Stimulated activated CD8-positive, alpha-beta memory T cell treated with anti-CD3 and anti-CD28 coated beads, Interleukin-12 subunit alpha, Interleukin-12 subunit beta, amount 100 ng/mL, for 1 hour (primary cell): ENCODE data around the gene OSCAR.
A peak's percentile ranks its signal among the peaks of the same experiment; 100 is the strongest.
"Not testable (repeated sequence)": the region's sequence is repeated elsewhere in the genome, so short reads cannot be mapped to it uniquely, and the experiment has no call there.

Experiments used
- DNase-seq: peaks from one replicate; pipeline ENCODE4 v3.0.0-alpha.2; 2020; ENCODE audit warnings: low read depth

OSCAR gene

DNA sequence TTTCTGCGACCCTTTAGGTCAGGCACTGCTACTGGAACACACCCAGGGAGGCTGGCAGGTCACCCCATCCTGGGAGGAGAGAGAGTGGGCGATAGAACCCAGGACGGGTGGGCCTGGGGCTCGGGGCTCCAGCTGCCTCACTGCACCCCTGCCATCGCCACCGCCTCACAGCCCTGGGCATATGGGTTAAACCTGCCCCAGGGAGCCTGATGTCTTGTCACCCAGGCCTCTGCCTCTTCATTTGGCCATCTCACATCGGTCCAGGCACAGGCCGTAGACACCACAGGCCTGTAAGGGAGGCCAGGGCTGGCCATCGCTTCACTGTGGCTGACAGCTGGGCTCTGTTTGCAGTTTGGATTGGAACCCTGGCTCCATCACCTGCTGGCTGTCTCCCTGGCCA lies 25.1 kb upstream of the OSCAR start:
- DNase-seq: no peak

DNA sequence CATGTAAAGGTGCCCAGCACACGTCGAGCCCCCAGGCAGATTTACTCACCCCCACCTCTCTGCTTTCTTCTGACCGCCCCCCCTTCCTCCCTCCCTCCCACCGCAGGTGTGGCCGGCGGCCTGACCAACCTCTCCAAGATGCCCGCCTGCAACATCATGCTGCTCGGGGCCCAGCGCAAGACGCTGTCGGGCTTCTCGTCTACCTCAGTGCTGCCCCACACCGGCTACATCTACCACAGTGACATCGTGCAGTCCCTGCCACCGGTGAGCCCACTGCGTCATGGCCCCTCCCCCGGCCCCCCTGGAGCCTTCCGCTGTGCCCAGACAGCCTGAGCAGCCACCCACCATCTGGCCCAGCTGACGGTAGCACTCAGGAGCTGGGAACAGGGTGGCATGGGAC lies 23.8 kb upstream of the OSCAR start:
- DNase-seq: no peak

DNA sequence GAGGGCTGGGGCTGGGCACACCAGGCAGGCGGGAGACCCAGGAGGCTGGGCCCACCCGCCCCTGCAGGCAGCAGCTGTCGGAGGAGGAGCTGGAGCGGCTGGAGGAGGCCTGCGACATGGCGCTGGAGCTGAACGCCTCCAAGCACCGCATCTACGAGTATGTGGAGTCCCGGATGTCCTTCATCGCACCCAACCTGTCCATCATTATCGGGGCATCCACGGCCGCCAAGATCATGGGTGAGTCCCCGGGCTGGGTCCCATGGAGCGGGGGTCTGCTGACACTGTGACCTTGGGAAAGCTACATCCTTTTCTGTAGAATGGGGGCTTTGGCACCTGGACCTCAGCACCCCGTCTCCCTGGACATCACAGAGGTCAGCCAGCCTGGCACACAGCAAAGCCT lies 23.1 kb upstream of the OSCAR start:
- DNase-seq: no peak

GRCh38 chr19:54121259-54121658 lies 20.7 kb upstream of the OSCAR start:
- no peak for DNase-seq

GRCh38 chr19:54115109-54116063 lies 14.8 kb upstream of the OSCAR start, which contains the start of the genes PRPF31 and TFPT:
Gene PRPF31 (plus strand): TSS chr19:54115754. CDS start chr19:54118279, 2,525 bp downstream.
Gene TFPT (minus strand): TSS chr19:54115657. CDS start chr19:54115269, 388 bp downstream.
- peak; percentile 96 for DNase-seq

GRCh38 chr19:54114340-54115108 lies 13.9 kb upstream of the OSCAR start:
- no peak for DNase-seq

- DNase-seq: no peak
These were observed 9.0 kb upstream of the OSCAR start for GRCh38 chr19:54109651-54110050.

GRCh38 chr19:54108496-54108895 lies 7.9 kb upstream of the OSCAR start:
- no peak for DNase-seq

- DNase-seq: no peak
These were observed 7.4 kb upstream of the OSCAR start for GRCh38 chr19:54107876-54108490.

GRCh38 chr19:54106716-54107115 lies 6.1 kb upstream of the OSCAR start:
- DNase-seq: no peak

- no peak for DNase-seq
These were observed 5.2 kb upstream of the OSCAR start for GRCh38 chr19:54105796-54106195.

GRCh38 chr19:54104998-54105715 lies 4.6 kb upstream of the OSCAR start:
- no peak for DNase-seq

- peak; percentile 96 for DNase-seq
These were observed 2.0 kb upstream of the OSCAR start, which contains the start of gene NDUFA3 for GRCh38 chr19:54102421-54103169. Gene NDUFA3 (plus strand): TSS chr19:54102855. CDS start chr19:54102879, 24 bp downstream.

- DNase-seq: not testable (repeated sequence)
These were observed 724 bp downstream of the OSCAR start for GRCh38 chr19:54099903-54100255.

- no peak for DNase-seq
These were observed 1.3 kb downstream of the OSCAR start for GRCh38 chr19:54099190-54099902.

DNA sequence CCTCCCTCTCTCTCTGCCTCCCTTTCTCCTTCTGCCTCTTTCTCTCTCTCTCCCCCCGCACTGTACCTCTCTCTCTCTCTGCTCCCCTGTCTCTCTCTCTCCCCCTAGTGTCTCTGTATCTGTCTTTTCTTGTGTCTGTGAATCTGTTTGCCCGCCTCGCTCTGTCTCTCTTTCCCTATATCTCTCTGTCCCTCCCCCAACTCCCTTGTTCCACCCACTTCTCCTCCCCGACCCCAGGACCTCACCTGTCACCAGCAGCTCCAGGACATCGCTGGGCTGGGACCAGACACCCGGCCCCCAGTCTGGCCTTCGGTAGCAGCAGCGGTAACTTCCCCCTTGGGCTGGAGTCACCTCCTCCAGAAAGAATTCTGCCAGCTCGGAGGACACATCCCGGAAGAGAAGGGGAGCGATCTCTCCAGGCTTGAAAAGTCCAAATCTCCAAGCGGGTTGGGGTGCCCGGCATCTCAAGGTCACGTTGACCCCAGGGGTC lies 3.9 kb downstream of the OSCAR start:
- DNase-seq: no peak

DNA sequence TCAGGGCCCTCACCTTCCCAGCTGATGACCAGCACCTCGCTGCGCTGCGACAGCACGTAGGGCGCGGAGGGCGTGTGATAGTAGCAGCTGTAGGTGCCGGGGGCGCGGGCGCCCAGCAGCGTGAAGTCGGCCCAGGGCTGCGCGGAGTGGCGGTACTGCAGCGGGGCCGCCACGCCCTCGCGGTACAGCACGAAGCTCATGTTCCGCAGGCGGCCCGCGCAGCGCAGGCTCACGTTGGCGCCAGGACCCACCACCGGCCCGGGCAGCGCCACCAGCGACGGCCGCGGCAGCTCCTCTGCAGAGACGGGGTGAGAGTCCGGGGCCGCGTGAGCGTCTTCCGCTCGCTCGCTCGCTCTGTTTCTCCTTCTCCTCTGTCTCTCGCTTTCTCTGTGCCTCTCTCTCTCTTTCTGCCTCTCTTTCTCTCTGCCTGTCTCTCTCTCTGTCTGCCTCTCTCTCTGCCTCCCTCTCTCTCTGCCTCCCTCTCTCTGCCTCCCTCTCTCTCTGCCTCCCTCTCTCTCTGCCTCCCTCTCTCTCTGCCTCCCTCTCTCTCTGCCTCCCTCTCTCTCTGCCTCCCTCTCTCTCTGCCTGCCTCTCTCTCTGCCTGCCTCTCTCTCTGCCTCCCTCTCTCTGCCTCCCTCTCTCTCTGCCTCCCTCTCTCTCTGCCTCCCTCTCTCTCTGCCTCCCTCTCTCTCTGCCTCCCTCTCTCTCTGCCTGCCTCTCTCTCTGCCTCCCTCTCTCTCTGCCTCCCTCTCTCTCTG lies 4.6 kb downstream of the OSCAR start:
- DNase-seq: not testable (repeated sequence)

- no peak for DNase-seq
These were observed 5.3 kb downstream of the OSCAR start for GRCh38 chr19:54095136-54095858.
